Left lung (tissue), 10 donors: Measurements from ENCODE around the gene KLHL17. TPM values are rescaled to one million over a fixed set of nuclear protein-coding genes. Genes with fewer than 3 reads are reported as not detected.

Experiments
- ATAC-seq: fragments of 200-7000 bp; cut with Tn5 transposase; one replicate; pipeline ENCODE4 v1.9.1; 2020; ENCODE audit warnings: moderate library complexity
- DNase-seq, 4 donors: peaks; one replicate each; pipeline ENCODE4 v3.0.0-alpha.2; 2013 to 2020
- H3K27ac ChIP-seq, 2 donors: fragments of 200-600 bp; sonication (generic) in 1 of 2; one replicate each; pipeline versions ENCODE4 v1.5.0 to v1.8.0; 2020 to 2021
- H3K27me3 ChIP-seq, 2 donors: fragments of 200-600 bp; sonication (generic) in 1 of 2; one replicate each; pipeline versions ENCODE4 v1.5.0 to v1.8.0; 2020 to 2021
- H3K36me3 ChIP-seq, 2 donors: fragments of 200-600 bp; sonication (generic) in 1 of 2; one replicate each; pipeline versions ENCODE4 v1.5.0 to v1.8.0; 2020 to 2021
- H3K4me1 ChIP-seq, 2 donors: fragments of 200-600 bp; one replicate each; pipeline ENCODE4 v1.8.0; 2021
- H3K4me3 ChIP-seq, 2 donors: fragments of 200-600 bp; sonication (generic) in 1 of 2; one replicate each; pipeline versions ENCODE4 v1.5.0 to v1.8.0; 2020 to 2021; ENCODE audit warnings: mild to moderate bottlenecking in 1 of 2
- H3K9me3 ChIP-seq, 2 donors: fragments of 200-600 bp; sonication (generic) in 1 of 2; one replicate each; pipeline versions ENCODE4 v1.5.0 to v1.8.0; 2020 to 2021
- intact Hi-C, 2 donors: fragments of 100-400 bp; cut with DNase I; formaldehyde crosslinking; loops; one replicate each; pipeline versions ENCODE4 v1.11.2 to v1.14.2; 2022
- polyA plus RNA-seq, 6 donors: library from polyadenylated mRNA; unstranded; fragments of 120-200 nt; gene quantifications; one replicate each; pipeline ENCODE4 v1.2.1, GENCODE V29; 2013; ENCODE audit not compliant: insufficient read length in 6 of 6
- total RNA-seq, 2 donors: library from RNA; stranded (reverse); fragmentation: NEBNext Ultra II Directional; extraction: Animal tissue kit (Norgen Biotek cat#: 25700); gene quantifications; one replicate each; pipeline ENCODE4 v1.2.1, GENCODE V29; 2021
- TF ChIP-seq, protein P1 (sequence below), 2 donors: fragments of 200-600 bp; sonication (generic) in 1 of 2; IDR thresholded peaks; one replicate each; pipeline versions ENCODE4 v1.5.0 to v1.8.0; 2021; ENCODE audit warnings: antibody characterized with exemption in 2 of 2
- donor health status: DM: no; HTN: yes; CAD: no.
- donor health status: DM: no; HTN: no; CAD: no.

KLHL17 gene
- total and polyA plus RNA-seq, 8 donors = 8.3 to 17.9 (median 11.9) TPM

DNA sequence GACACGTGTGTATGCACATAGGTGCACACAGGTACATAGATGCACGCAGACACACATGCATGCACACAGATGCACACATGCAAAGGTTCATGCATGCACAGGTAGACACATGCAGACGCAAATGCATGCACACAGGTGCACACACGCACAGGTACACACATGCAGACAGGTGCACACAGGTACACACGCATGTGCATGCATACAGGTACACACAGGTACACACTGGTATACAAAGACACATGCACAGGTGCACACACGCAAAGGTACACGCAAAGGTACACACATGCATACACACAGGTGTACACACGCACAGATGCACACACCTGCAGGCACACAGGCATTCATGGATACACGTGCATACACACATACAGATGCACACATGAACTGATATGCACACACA, 10.1 kb upstream of the KLHL17 start:
- no peaks in the 10 kb centered on the region for H3K4me1 ChIP-seq
- DNase-seq = no peak
- H3K4me3 ChIP-seq = no peak overlapping the region
- TF ChIP-seq, protein P1, sequence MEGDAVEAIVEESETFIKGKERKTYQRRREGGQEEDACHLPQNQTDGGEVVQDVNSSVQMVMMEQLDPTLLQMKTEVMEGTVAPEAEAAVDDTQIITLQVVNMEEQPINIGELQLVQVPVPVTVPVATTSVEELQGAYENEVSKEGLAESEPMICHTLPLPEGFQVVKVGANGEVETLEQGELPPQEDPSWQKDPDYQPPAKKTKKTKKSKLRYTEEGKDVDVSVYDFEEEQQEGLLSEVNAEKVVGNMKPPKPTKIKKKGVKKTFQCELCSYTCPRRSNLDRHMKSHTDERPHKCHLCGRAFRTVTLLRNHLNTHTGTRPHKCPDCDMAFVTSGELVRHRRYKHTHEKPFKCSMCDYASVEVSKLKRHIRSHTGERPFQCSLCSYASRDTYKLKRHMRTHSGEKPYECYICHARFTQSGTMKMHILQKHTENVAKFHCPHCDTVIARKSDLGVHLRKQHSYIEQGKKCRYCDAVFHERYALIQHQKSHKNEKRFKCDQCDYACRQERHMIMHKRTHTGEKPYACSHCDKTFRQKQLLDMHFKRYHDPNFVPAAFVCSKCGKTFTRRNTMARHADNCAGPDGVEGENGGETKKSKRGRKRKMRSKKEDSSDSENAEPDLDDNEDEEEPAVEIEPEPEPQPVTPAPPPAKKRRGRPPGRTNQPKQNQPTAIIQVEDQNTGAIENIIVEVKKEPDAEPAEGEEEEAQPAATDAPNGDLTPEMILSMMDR (IDR thresholded peaks at IDR 0.05) = no peak
- ATAC-seq = no peak
- intact Hi-C loops = no loop called here
- H3K9me3 ChIP-seq = no peaks in the 10 kb centered on the region
- peaks cover 0 to 100% of the 10 kb centered on the region in 2 donors for H3K36me3 ChIP-seq
- no peaks in the 10 kb centered on the region for H3K27me3 ChIP-seq
- H3K27ac ChIP-seq = no peak overlapping the region

DNA sequence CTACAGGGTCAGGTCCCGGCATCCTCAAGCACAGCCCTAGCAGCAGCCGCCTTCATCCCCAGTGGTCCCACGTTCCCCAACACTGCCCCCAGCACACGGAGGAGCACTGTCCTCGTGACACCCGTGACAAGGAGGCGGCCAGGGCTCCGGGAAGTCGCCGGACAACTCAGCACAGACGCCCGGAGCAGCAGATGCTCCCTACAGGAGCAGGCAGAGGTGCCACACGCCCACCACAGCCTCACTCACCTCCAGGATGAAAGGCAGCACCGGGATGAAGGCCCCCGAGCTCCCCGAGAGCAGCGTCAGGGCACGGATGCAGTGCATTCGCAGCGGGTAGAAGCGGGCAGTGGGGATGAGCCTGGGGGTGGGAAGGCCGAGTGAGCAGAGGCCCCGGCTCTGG, 9.5 kb upstream of the KLHL17 start:
- Histone ChIP-seq H3K9me3 (no peaks in the 10 kb centered on the region), H3K4me1 (no peaks in the 10 kb centered on the region), H3K36me3 (peaks cover 0 to 100% of the 10 kb centered on the region in 2 donors), H3K27me3 (no peaks in the 10 kb centered on the region), H3K4me3 (no peak overlapping the region), H3K27ac (no peak overlapping the region)
- TF ChIP-seq, protein P1 (IDR thresholded peaks at IDR 0.05) = no peak
- intact Hi-C loops = no loop called here
- DNase-seq (no peak), ATAC-seq (no peak)

DNA sequence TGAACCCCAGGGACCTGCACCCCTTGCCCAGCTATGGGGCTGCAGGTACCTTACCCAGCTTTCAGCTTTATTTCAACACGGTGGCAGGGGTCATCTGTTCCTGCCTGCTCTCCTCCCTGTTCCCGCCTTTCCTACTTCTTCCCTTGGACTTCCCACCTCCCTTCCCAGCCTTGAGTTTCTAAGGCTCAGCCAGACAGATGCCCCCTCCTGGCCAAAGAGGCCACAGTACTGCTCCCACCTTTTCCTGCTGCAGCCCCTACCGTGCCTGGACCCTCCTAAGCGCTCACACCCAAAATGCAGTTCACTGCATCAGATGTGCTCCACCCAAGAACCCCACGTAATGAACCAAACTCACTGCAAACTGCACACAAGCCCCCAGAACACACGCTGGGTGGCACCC, 9.0 kb upstream of the KLHL17 start:
- Histone ChIP-seq H3K4me3 (no peak overlapping the region), H3K9me3 (no peaks in the 10 kb centered on the region), H3K4me1 (no peaks in the 10 kb centered on the region), H3K36me3 (peaks cover 0 to 100% of the 10 kb centered on the region in 2 donors), H3K27me3 (no peaks in the 10 kb centered on the region), H3K27ac (no peak overlapping the region)
- TF ChIP-seq, protein P1 (IDR thresholded peaks at IDR 0.05) = no peak
- intact Hi-C loops = no loop called here
- ATAC-seq (no peak), DNase-seq (no peak)

- H3K4me3 ChIP-seq = no peak overlapping the region
- ATAC-seq (no peak), DNase-seq (no peak)
- no peaks in the 10 kb centered on the region for H3K9me3 ChIP-seq
- intact Hi-C loops = no loop called here
- H3K36me3 ChIP-seq = peaks cover 0 to 100% of the 10 kb centered on the region in 2 donors
- H3K4me1 ChIP-seq = peaks cover 0 to 7% of the 10 kb centered on the region in 2 donors
- H3K27ac ChIP-seq = no peak overlapping the region
- TF ChIP-seq, protein P1 (IDR thresholded peaks at IDR 0.05) = no peak
- no peaks in the 10 kb centered on the region for H3K27me3 ChIP-seq
These were observed 8.2 kb upstream of the KLHL17 start for GRCh38 chr1:952201-952600.

GRCh38 chr1:952603-953002, 7.8 kb upstream of the KLHL17 start:
- H3K9me3 ChIP-seq = no peaks in the 10 kb centered on the region
- ATAC-seq (no peak), DNase-seq (no peak)
- H3K4me3 ChIP-seq = no peak overlapping the region
- TF ChIP-seq, protein P1 (IDR thresholded peaks at IDR 0.05) = no peak
- H3K27me3 ChIP-seq = no peaks in the 10 kb centered on the region
- peaks cover 2 to 11% of the 10 kb centered on the region in 2 donors for H3K4me1 ChIP-seq
- no peak overlapping the region for H3K27ac ChIP-seq
- intact Hi-C loops = no loop called here
- peaks cover 0 to 96% of the 10 kb centered on the region in 2 donors for H3K36me3 ChIP-seq
